Hepatocyte (in vitro differentiated cells): ENCODE measurements around the gene MTHFD1L. TPM values are rescaled to one million over a fixed set of nuclear protein-coding genes. Genes with fewer than 3 reads are reported as not detected.

Experiments used
- DNase-seq: peaks from one replicate; pipeline ENCODE4 v3.0.0-alpha.2; 2016; ENCODE audit warnings: low spot score
- H2AFZ ChIP-seq: fragments of 200-600 bp; sonication (generic); 2 replicates; pipeline ENCODE4 v1.6.0; 2016; ENCODE audit warnings: antibody characterized with exemption, mild to moderate bottlenecking
- H3K27ac ChIP-seq: fragments of 200-600 bp; sonication (generic); 2 replicates; pipeline ENCODE4 v1.5.1; 2016; ENCODE audit warnings: mild to moderate bottlenecking
- H3K27me3 ChIP-seq: fragments of 200-600 bp; sonication (generic); 2 replicates; pipeline ENCODE4 v1.6.1; 2016
- H3K36me3 ChIP-seq: fragments of 200-600 bp; sonication (generic); replicated peaks from 2 replicates; pipeline ENCODE4 v1.5.1; 2016; ENCODE audit warnings: low read depth; ENCODE audit not compliant: insufficient read depth
- H3K4me1 ChIP-seq: fragments of 200-600 bp; sonication (generic); 2 replicates; pipeline ENCODE4 v1.5.1; 2016; ENCODE audit warnings: mild to moderate bottlenecking, moderate library complexity; ENCODE audit not compliant: insufficient read depth
- H3K4me2 ChIP-seq: fragments of 200-600 bp; sonication (generic); 2 replicates; pipeline ENCODE4 v1.6.0; 2016
- H3K4me3 ChIP-seq: fragments of 200-600 bp; sonication (generic); 2 replicates; pipeline ENCODE4 v1.5.1; 2016; ENCODE audit warnings: mild to moderate bottlenecking
- H3K79me2 ChIP-seq: fragments of 200-600 bp; sonication (generic); 2 replicates; pipeline ENCODE4 v1.6.0; 2017; ENCODE audit warnings: mild to moderate bottlenecking
- H3K9me2 ChIP-seq: fragments of 200-600 bp; sonication (generic); replicated peaks from 2 replicates; pipeline ENCODE4 v1.6.0; 2017; ENCODE audit warnings: mild to moderate bottlenecking; ENCODE audit not compliant: insufficient read depth
- H3K9me3 ChIP-seq: fragments of 200-600 bp; sonication (generic); 2 replicates; pipeline ENCODE4 v1.5.1; 2016; ENCODE audit warnings: low read depth, mild to moderate bottlenecking
- H4K20me1 ChIP-seq: fragments of 200-600 bp; sonication (generic); 2 replicates; pipeline ENCODE4 v1.6.0; 2016; ENCODE audit warnings: mild to moderate bottlenecking; ENCODE audit not compliant: insufficient read depth, poor library complexity, severe bottlenecking
- CTCF ChIP-seq: fragments of 200-600 bp; sonication (generic); IDR thresholded peaks from 2 replicates; pipeline ENCODE4 v1.5.1; 2016; ENCODE audit warnings: antibody characterized with exemption, mild to moderate bottlenecking; ENCODE audit not compliant: poor library complexity
- EZH2 ChIP-seq: fragments of 200-600 bp; sonication (generic); IDR thresholded peaks from 2 replicates; pipeline ENCODE4 v1.6.1; 2016; ENCODE audit warnings: antibody characterized with exemption, mild to moderate bottlenecking, borderline replicate concordance
- EZH2phosphoT487 ChIP-seq: fragments of 200-600 bp; sonication (generic); IDR thresholded peaks from one replicate; pipeline ENCODE4 v1.6.1; 2018; ENCODE audit warnings: antibody characterized with exemption, mild to moderate bottlenecking, low read depth, moderate library complexity; ENCODE audit not compliant: unreplicated experiment, severe bottlenecking
- WGBS: methylation state at CpG from one replicate; pipeline ENCODE4 v1.1.6; 2016; ENCODE audit warnings: low lambda C conversion rate; ENCODE audit errors: missing lambda C conversion rate; 5-methylcytosine and 5-hydroxymethylcytosine counted together
- polyA plus RNA-seq: library from polyadenylated mRNA; unstranded; fragments of >200 nt; fragmentation: Nextera tagmentation; extraction: Ambion mirVana; gene quantifications from 2 replicates; pipeline ENCODE4 v1.2.1, GENCODE V29; 2016
- total RNA-seq: library from RNA; depleted of rRNA; stranded (reverse); fragments of >200 nt; gene quantifications from 2 replicates; pipeline ENCODE4 v1.2.3, GENCODE V29; 2014

The MTHFD1L gene
- total and polyA plus RNA-seq, 2 experiments from 2014 or later, result 28.4 to 30.8 TPM

- Histone ChIP-seq H3K4me3 (no peak overlapping the region), H3K79me2 (no peaks in the 10 kb centered on the region), H3K4me1 (no peaks in the 10 kb centered on the region), H3K4me2 (no peak overlapping the region), H3K27me3 (no peaks in the 10 kb centered on the region), H2AFZ (no peak overlapping the region), H3K9me2 (no peaks in the 10 kb centered on the region), H3K36me3 (no peaks in the 10 kb centered on the region), H3K27ac (no peak overlapping the region), H3K9me3 (no peaks in the 10 kb centered on the region), H4K20me1 (no peaks in the 10 kb centered on the region)
- TF ChIP-seq CTCF (no peak), EZH2phosphoT487 (no peak), EZH2 (no peak)
- no peak for DNase-seq
- WGBS, result 80% methylated on average over 10 of the region's 11 CpGs
These were observed 274.0 kb downstream of the MTHFD1L start for GRCh38 chr6:151139524-151139923.

- Histone ChIP-seq H3K4me2 (no peak overlapping the region), H3K36me3 (no peaks in the 10 kb centered on the region), H3K4me1 (no peaks in the 10 kb centered on the region), H3K4me3 (no peak overlapping the region), H3K79me2 (no peaks in the 10 kb centered on the region), H3K27me3 (no peaks in the 10 kb centered on the region), H3K9me2 (no peaks in the 10 kb centered on the region), H4K20me1 (no peaks in the 10 kb centered on the region), H3K9me3 (no peaks in the 10 kb centered on the region), H2AFZ (no peak overlapping the region), H3K27ac (no peak overlapping the region)
- 83% methylated on average over 3 of the region's 3 CpGs for WGBS
- TF ChIP-seq EZH2phosphoT487, result no peak
- no peak for TF ChIP-seq EZH2
- no peak for DNase-seq
These were observed 275.3 kb downstream of the MTHFD1L start for GRCh38 chr6:151140767-151141166.

GRCh38 chr6:151141685-151142084 lies 276.2 kb downstream of the MTHFD1L start:
- H3K4me2 ChIP-seq, result no peak overlapping the region
- no peaks in the 10 kb centered on the region for H3K4me1 ChIP-seq
- peak overlapping the region; percentile 52 for H3K27ac ChIP-seq
- TF ChIP-seq EZH2phosphoT487, result no peak
- no peak for TF ChIP-seq EZH2
- TF ChIP-seq CTCF, result no peak
- H3K4me3 ChIP-seq, result no peak overlapping the region
- no peaks in the 10 kb centered on the region for H3K27me3 ChIP-seq
- H3K9me2 ChIP-seq, result no peaks in the 10 kb centered on the region
- no peaks in the 10 kb centered on the region for H3K79me2 ChIP-seq
- DNase-seq, result peak; percentile 48
- WGBS, result 69% methylated on average over 5 of the region's 5 CpGs
- H2AFZ ChIP-seq, result no peak overlapping the region
- H4K20me1 ChIP-seq, result no peaks in the 10 kb centered on the region
- no peaks in the 10 kb centered on the region for H3K9me3 ChIP-seq
- no peaks in the 10 kb centered on the region for H3K36me3 ChIP-seq

GRCh38 chr6:151142676-151143075 lies 277.2 kb downstream of the MTHFD1L start:
- no peaks in the 10 kb centered on the region for H3K79me2 ChIP-seq
- 91% methylated on average over 5 of the region's 5 CpGs for WGBS

More at GRCh38 chr6:151142676-151143075, 277.2 kb downstream of the MTHFD1L start:
- Histone ChIP-seq H3K36me3 (no peaks in the 10 kb centered on the region), H3K4me2 (no peak overlapping the region), H3K27ac (no peak overlapping the region), H4K20me1 (no peaks in the 10 kb centered on the region), H3K9me3 (no peaks in the 10 kb centered on the region), H3K4me1 (no peaks in the 10 kb centered on the region), H3K27me3 (no peaks in the 10 kb centered on the region), H3K9me2 (no peaks in the 10 kb centered on the region), H2AFZ (no peak overlapping the region), H3K4me3 (no peak overlapping the region)
- no peak for DNase-seq
- TF ChIP-seq EZH2, result no peak
- no peak for TF ChIP-seq EZH2phosphoT487
- no peak for TF ChIP-seq CTCF
